Erythroblast (primary cell): ENCODE data around the gene SLC6A15.

Experiments used
- GATA1 ChIP-seq: IDR thresholded peaks from 2 replicates; pipeline ENCODE4 v1.6.1; 2011; ENCODE audit warnings: low read depth, mild to moderate bottlenecking, control low read depth, low read length, moderate library complexity
- POLR2A ChIP-seq: IDR thresholded peaks from 2 replicates; pipeline ENCODE4 v1.6.1; 2011; ENCODE audit warnings: mild to moderate bottlenecking, low read length

- TF ChIP-seq POLR2A, result no peak
- TF ChIP-seq GATA1, result no peak
Measured at GRCh38 chr12:84924981-84925380, 12.4 kb upstream of the SLC6A15 start.
